GM20000 (cell line): ENCODE measurements around the gene KNTC1.

ENCODE experiments used
- DNase-seq: peaks from one replicate; pipeline ENCODE4 v3.0.0; 2012; ENCODE audit warnings: low spot score
- CTCF ChIP-seq: IDR thresholded peaks from 2 replicates; pipeline ENCODE4 v1.5.1; 2012; ENCODE audit warnings: mild to moderate bottlenecking, control low read depth; ENCODE audit errors: extremely low read depth, missing control alignments

Gene KNTC1

GRCh38 chr12:122527478-122527944 lies 462 bp downstream of the KNTC1 start:
- peak; percentile 9 for DNase-seq
- no peak for TF ChIP-seq CTCF

- DNase-seq: no peak
- TF ChIP-seq CTCF: no peak
These were observed 1.5 kb downstream of the KNTC1 start for GRCh38 chr12:122528582-122528981.

- no peak for TF ChIP-seq CTCF
These were observed 1.9 kb downstream of the KNTC1 start for GRCh38 chr12:122528992-122529391.

GRCh38 chr12:122533856-122534255 lies 6.8 kb downstream of the KNTC1 start:
- TF ChIP-seq CTCF: no peak
- no peak for DNase-seq

More at GRCh38 chr12:122528992-122529391, 1.9 kb downstream of the KNTC1 start:
- DNase-seq: peak; percentile 14

- no peak for TF ChIP-seq CTCF
- DNase-seq: no peak
These were observed 10.0 kb downstream of the KNTC1 start for GRCh38 chr12:122537021-122537420.

GRCh38 chr12:122538496-122538895 lies 11.4 kb downstream of the KNTC1 start:
- DNase-seq: no peak
- TF ChIP-seq CTCF: no peak

- DNase-seq: peak; percentile 12
- no peak for TF ChIP-seq CTCF
These were observed 17.5 kb downstream of the KNTC1 start for GRCh38 chr12:122544537-122544936.
